ENCODE data around the gene CTPS2. TPM values are rescaled to one million over a fixed set of nuclear protein-coding genes. Genes with fewer than 3 reads are reported as not detected.

Gene CTPS2
- polyA plus RNA-seq, 3 donors = 1.4 to 3.4 (median 2.8) TPM

DNA sequence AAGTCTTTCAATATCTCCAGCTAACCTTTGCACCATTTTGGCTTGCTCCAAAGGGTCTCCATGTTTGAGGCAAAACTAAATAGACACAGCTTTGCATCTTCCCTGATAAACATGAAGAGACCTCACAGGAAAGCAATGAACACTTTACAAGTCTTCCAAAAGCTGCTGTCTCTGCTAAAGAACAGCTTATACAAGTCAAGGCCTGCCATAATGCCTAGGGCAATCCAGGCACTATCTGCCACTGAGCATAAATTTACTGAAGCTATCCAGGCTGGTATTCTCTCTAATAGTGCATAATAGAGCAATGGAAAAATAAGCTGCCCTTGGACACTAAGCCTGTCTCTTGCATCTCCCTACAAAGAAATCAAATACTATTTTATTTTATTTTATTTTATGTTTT lies 122.6 kb downstream of the CTPS2 start:
- peaks cover 9 to 14% of the 10 kb centered on the region in 2 donors for H3K36me3 Mint-ChIP-seq
- no peak for DNase-seq
- peaks cover 0 to 20% (median 2%) of the 10 kb centered on the region in 7 donors for H3K9me3 Mint-ChIP-seq
- Histone ChIP-seq H3K4me1 (ENCODE audit: control insufficient read depth in 1 of 2, insufficient read depth in 2 of 2, low read length in 2 of 2) (no peaks in the 10 kb centered on the region), H3K27me3 (ENCODE audit: control insufficient read depth in 2 of 2, insufficient read depth in 2 of 2, low read length in 2 of 2) (peaks cover 0 to 3% of the 10 kb centered on the region in 2 donors), H3K36me3 (replicated peaks in 1 of 2; ENCODE audit: control insufficient read depth in 1 of 2, insufficient read depth in 2 of 2, low read length in 2 of 2) (peaks cover 0 to 11% of the 10 kb centered on the region in 2 donors), H3K27ac (ENCODE audit: low read depth in 1 of 2, low read length in 2 of 2) (no peak overlapping the region), H4K20me1 (ENCODE audit: insufficient read depth, low read length) (no peaks in the 10 kb centered on the region), H3K4me3 (replicated peaks in 1 of 3; ENCODE audit: low read depth in 2 of 3, low read length in 3 of 3) (no peak overlapping the region), H2AFZ (ENCODE audit: insufficient read depth, low read depth, low read length, poor library complexity, severe bottlenecking) (no peak overlapping the region), H3K79me2 (ENCODE audit: insufficient read depth, low read length) (no peaks in the 10 kb centered on the region), H3K9me3 (replicated peaks in 1 of 2; ENCODE audit: control insufficient read depth in 1 of 2, insufficient read depth in 1 of 2, low read length in 2 of 2) (no peaks in the 10 kb centered on the region), H3K9ac (ENCODE audit: insufficient read depth, low read length, poor library complexity, severe bottlenecking) (no peak overlapping the region), H3K4me2 (replicated peaks; ENCODE audit: extremely low read depth, low read length, poor library complexity, severe bottlenecking) (no peak overlapping the region)
- intact Hi-C loops (cut with micrococcal nuclease) = no loop called here
- H3K27ac Mint-ChIP-seq = no peak overlapping the region
- no peak overlapping the region for H3K4me3 Mint-ChIP-seq
- TF ChIP-seq, protein P1, sequence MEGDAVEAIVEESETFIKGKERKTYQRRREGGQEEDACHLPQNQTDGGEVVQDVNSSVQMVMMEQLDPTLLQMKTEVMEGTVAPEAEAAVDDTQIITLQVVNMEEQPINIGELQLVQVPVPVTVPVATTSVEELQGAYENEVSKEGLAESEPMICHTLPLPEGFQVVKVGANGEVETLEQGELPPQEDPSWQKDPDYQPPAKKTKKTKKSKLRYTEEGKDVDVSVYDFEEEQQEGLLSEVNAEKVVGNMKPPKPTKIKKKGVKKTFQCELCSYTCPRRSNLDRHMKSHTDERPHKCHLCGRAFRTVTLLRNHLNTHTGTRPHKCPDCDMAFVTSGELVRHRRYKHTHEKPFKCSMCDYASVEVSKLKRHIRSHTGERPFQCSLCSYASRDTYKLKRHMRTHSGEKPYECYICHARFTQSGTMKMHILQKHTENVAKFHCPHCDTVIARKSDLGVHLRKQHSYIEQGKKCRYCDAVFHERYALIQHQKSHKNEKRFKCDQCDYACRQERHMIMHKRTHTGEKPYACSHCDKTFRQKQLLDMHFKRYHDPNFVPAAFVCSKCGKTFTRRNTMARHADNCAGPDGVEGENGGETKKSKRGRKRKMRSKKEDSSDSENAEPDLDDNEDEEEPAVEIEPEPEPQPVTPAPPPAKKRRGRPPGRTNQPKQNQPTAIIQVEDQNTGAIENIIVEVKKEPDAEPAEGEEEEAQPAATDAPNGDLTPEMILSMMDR (IDR thresholded peaks at IDR 0.05) = no peak
- no peaks in the 10 kb centered on the region for H3K4me1 Mint-ChIP-seq
- peaks cover 0 to 10% (median 0%) of the 10 kb centered on the region in 3 donors for H3K27me3 Mint-ChIP-seq (ENCODE audit: low read depth in 3 of 3)

DNA sequence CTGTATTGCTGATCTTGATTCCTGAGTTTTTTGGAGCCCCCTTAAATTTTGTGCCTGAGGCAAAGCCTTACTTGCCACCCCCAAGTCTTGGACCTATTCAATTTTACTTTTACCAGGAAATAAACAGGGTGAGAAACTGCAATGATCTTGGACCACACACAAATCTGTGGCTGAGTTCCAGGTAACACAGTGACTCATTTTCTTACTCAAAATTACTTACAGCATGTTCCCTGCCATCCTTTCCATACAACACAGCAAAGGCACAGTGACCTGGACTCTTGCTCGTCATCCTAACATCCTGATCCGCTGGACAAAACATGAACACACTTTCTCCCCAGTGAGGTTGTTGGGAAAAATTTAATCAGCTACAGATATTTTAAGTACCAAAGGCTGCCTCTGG lies 123.3 kb downstream of the CTPS2 start:
- no peak overlapping the region for H3K27ac ChIP-seq (ENCODE audit: low read depth in 1 of 2, low read length in 2 of 2)
- H3K9ac ChIP-seq (ENCODE audit: insufficient read depth, low read length, poor library complexity, severe bottlenecking) = no peak overlapping the region
- no peaks in the 10 kb centered on the region for H3K4me1 ChIP-seq (ENCODE audit: control insufficient read depth in 1 of 2, insufficient read depth in 2 of 2, low read length in 2 of 2)
- TF ChIP-seq, protein P1 (IDR thresholded peaks at IDR 0.05) = no peak
- peaks cover 0 to 22% (median 2%) of the 10 kb centered on the region in 7 donors for H3K9me3 Mint-ChIP-seq
- H3K4me2 ChIP-seq (replicated peaks; ENCODE audit: extremely low read depth, low read length, poor library complexity, severe bottlenecking) = no peak overlapping the region
- WGBS (ENCODE audit: insufficient coverage) = no CpG with 5 or more reads among the region's 2 CpGs
- H3K36me3 Mint-ChIP-seq = peaks cover 9 to 14% of the 10 kb centered on the region in 2 donors
- no peak for DNase-seq
- intact Hi-C loops (cut with micrococcal nuclease) = no loop called here
- H3K4me3 ChIP-seq (replicated peaks in 1 of 3; ENCODE audit: low read depth in 2 of 3, low read length in 3 of 3) = no peak overlapping the region
- H3K27ac Mint-ChIP-seq = no peak overlapping the region
- H2AFZ ChIP-seq (ENCODE audit: insufficient read depth, low read depth, low read length, poor library complexity, severe bottlenecking) = no peak overlapping the region
- H4K20me1 ChIP-seq (ENCODE audit: insufficient read depth, low read length) = no peaks in the 10 kb centered on the region
- H3K79me2 ChIP-seq (ENCODE audit: insufficient read depth, low read length) = no peaks in the 10 kb centered on the region
- H3K27me3 Mint-ChIP-seq (ENCODE audit: low read depth in 3 of 3) = peaks cover 0 to 10% (median 0%) of the 10 kb centered on the region in 3 donors
- peaks cover 0 to 11% of the 10 kb centered on the region in 2 donors for H3K36me3 ChIP-seq (replicated peaks in 1 of 2; ENCODE audit: control insufficient read depth in 1 of 2, insufficient read depth in 2 of 2, low read length in 2 of 2)
- no peaks in the 10 kb centered on the region for H3K4me1 Mint-ChIP-seq
- no peaks in the 10 kb centered on the region for H3K9me3 ChIP-seq (replicated peaks in 1 of 2; ENCODE audit: control insufficient read depth in 1 of 2, insufficient read depth in 1 of 2, low read length in 2 of 2)
- H3K4me3 Mint-ChIP-seq = no peak overlapping the region
- H3K27me3 ChIP-seq (ENCODE audit: control insufficient read depth in 2 of 2, insufficient read depth in 2 of 2, low read length in 2 of 2) = peaks cover 0 to 3% of the 10 kb centered on the region in 2 donors

Data from CD14-positive monocyte (primary cell).